Neural progenitor cell (in vitro differentiated cells): ENCODE data around the gene SF3A1.

ENCODE experiments used
- CTCF ChIP-seq: fragments of 200-600 bp; sonication (generic); IDR thresholded peaks from 2 replicates; pipeline ENCODE4 v1.5.1; 2017; ENCODE audit warnings: antibody characterized with exemption, mild to moderate bottlenecking
- EZH2 ChIP-seq: fragments of 200-600 bp; sonication (generic); IDR thresholded peaks from 2 replicates; pipeline ENCODE4 v1.6.1; 2017; ENCODE audit warnings: antibody characterized with exemption, mild to moderate bottlenecking, moderate library complexity
- EZH2phosphoT487 ChIP-seq: fragments of 200-600 bp; sonication (generic); IDR thresholded peaks from 2 replicates; pipeline ENCODE4 v1.6.1; 2017; ENCODE audit warnings: antibody characterized with exemption

GRCh38 chr22:30305519-30305905 lies 51.2 kb downstream of the SF3A1 start:
- TF ChIP-seq CTCF (no peak), EZH2 (no peak), EZH2phosphoT487 (no peak)
